ENCODE measurements around the gene RFX4.

The RFX4 gene

DNA sequence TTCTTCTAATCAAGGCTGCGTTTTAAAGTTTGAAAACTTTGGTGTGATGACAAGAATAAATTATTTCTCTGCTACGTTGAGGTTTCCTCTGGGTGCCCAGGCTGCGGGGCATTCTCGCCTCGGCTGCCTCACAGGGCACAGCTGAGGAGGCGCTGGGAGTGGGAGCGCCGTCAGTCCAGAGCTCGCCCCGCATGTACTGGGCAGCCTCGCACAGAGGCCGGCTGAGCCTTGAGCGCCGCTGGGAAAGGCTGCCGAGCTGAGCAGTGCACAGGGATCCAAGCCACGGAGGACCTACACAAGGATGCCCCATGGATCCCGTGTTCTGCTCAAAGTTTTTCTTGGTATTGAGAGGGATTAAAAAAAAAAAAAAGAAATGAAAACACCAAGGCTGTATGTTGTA is 11.6 kb downstream of the RFX4 start:
- TF ChIP-seq, protein P1, sequence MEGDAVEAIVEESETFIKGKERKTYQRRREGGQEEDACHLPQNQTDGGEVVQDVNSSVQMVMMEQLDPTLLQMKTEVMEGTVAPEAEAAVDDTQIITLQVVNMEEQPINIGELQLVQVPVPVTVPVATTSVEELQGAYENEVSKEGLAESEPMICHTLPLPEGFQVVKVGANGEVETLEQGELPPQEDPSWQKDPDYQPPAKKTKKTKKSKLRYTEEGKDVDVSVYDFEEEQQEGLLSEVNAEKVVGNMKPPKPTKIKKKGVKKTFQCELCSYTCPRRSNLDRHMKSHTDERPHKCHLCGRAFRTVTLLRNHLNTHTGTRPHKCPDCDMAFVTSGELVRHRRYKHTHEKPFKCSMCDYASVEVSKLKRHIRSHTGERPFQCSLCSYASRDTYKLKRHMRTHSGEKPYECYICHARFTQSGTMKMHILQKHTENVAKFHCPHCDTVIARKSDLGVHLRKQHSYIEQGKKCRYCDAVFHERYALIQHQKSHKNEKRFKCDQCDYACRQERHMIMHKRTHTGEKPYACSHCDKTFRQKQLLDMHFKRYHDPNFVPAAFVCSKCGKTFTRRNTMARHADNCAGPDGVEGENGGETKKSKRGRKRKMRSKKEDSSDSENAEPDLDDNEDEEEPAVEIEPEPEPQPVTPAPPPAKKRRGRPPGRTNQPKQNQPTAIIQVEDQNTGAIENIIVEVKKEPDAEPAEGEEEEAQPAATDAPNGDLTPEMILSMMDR (IDR thresholded peaks at IDR 0.05; ENCODE audit: insufficient read depth, low read length) = no peak
- TF ChIP-seq GABPA (IDR thresholded peaks at IDR 0.05; ENCODE audit: low read depth) = no peak
- TF ChIP-seq SPI1 (IDR thresholded peaks at IDR 0.05; ENCODE audit: borderline replicate concordance, low read depth) = no peak
- TF ChIP-seq POLR2AphosphoS5 (IDR thresholded peaks at IDR 0.05; ENCODE audit: low read depth) = no peak
- TF ChIP-seq, protein P2, sequence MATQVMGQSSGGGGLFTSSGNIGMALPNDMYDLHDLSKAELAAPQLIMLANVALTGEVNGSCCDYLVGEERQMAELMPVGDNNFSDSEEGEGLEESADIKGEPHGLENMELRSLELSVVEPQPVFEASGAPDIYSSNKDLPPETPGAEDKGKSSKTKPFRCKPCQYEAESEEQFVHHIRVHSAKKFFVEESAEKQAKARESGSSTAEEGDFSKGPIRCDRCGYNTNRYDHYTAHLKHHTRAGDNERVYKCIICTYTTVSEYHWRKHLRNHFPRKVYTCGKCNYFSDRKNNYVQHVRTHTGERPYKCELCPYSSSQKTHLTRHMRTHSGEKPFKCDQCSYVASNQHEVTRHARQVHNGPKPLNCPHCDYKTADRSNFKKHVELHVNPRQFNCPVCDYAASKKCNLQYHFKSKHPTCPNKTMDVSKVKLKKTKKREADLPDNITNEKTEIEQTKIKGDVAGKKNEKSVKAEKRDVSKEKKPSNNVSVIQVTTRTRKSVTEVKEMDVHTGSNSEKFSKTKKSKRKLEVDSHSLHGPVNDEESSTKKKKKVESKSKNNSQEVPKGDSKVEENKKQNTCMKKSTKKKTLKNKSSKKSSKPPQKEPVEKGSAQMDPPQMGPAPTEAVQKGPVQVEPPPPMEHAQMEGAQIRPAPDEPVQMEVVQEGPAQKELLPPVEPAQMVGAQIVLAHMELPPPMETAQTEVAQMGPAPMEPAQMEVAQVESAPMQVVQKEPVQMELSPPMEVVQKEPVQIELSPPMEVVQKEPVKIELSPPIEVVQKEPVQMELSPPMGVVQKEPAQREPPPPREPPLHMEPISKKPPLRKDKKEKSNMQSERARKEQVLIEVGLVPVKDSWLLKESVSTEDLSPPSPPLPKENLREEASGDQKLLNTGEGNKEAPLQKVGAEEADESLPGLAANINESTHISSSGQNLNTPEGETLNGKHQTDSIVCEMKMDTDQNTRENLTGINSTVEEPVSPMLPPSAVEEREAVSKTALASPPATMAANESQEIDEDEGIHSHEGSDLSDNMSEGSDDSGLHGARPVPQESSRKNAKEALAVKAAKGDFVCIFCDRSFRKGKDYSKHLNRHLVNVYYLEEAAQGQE (IDR thresholded peaks at IDR 0.05; ENCODE audit: insufficient replicate concordance, low read depth) = no peak
- no peak for DNase-seq (ENCODE audit: low read depth in 1 of 2, low spot score in 1 of 2)
- no peak overlapping the region for H3K27ac ChIP-seq (replicated peaks)
- peaks cover 34% of the 10 kb centered on the region for H3K27me3 ChIP-seq (ENCODE audit: insufficient read depth, poor library complexity, severe bottlenecking)
- H3K4me3 ChIP-seq (replicated peaks; ENCODE audit: insufficient read depth, low read length) = no peak overlapping the region

GRCh38 chr12:106595268-106595667 is 12.5 kb downstream of the RFX4 start:
- H3K27me3 ChIP-seq (ENCODE audit: insufficient read depth, poor library complexity, severe bottlenecking) = peaks cover 28% of the 10 kb centered on the region
- H3K4me3 ChIP-seq (replicated peaks; ENCODE audit: insufficient read depth, low read length) = no peak overlapping the region
- H3K27ac ChIP-seq (replicated peaks) = no peak overlapping the region
- DNase-seq (ENCODE audit: low read depth in 1 of 2, low spot score in 1 of 2) = no peak
- TF ChIP-seq POLR2AphosphoS5 (IDR thresholded peaks at IDR 0.05; ENCODE audit: low read depth) = no peak
- TF ChIP-seq GABPA (IDR thresholded peaks at IDR 0.05; ENCODE audit: low read depth) = no peak
- TF ChIP-seq, protein P1 (IDR thresholded peaks at IDR 0.05; ENCODE audit: insufficient read depth, low read length) = no peak
- TF ChIP-seq, protein P2 (IDR thresholded peaks at IDR 0.05; ENCODE audit: insufficient replicate concordance, low read depth) = no peak
- TF ChIP-seq SPI1 (IDR thresholded peaks at IDR 0.05; ENCODE audit: borderline replicate concordance, low read depth) = no peak

GRCh38 chr12:106598003-106598402 is 15.2 kb downstream of the RFX4 start:
- no peak for DNase-seq (ENCODE audit: low read depth in 1 of 2, low spot score in 1 of 2)
- Histone ChIP-seq H3K27me3 (ENCODE audit: insufficient read depth, poor library complexity, severe bottlenecking) (peaks cover 18% of the 10 kb centered on the region), H3K27ac (replicated peaks) (no peak overlapping the region), H3K4me3 (replicated peaks; ENCODE audit: insufficient read depth, low read length) (no peak overlapping the region)
- TF ChIP-seq POLR2AphosphoS5 (IDR thresholded peaks at IDR 0.05; ENCODE audit: low read depth) (no peak), GABPA (IDR thresholded peaks at IDR 0.05; ENCODE audit: low read depth) (no peak), SPI1 (IDR thresholded peaks at IDR 0.05; ENCODE audit: borderline replicate concordance, low read depth) (no peak)
- TF ChIP-seq, protein P1 (IDR thresholded peaks at IDR 0.05; ENCODE audit: insufficient read depth, low read length) = no peak

- DNase-seq (ENCODE audit: low read depth in 1 of 2, low spot score in 1 of 2) = no peak
- H3K27ac ChIP-seq (replicated peaks) = no peak overlapping the region
- peaks cover 7% of the 10 kb centered on the region for H3K27me3 ChIP-seq (ENCODE audit: insufficient read depth, poor library complexity, severe bottlenecking)
- H3K4me3 ChIP-seq (replicated peaks; ENCODE audit: insufficient read depth, low read length) = no peak overlapping the region
- TF ChIP-seq SPI1 (IDR thresholded peaks at IDR 0.05; ENCODE audit: borderline replicate concordance, low read depth) (no peak), GABPA (IDR thresholded peaks at IDR 0.05; ENCODE audit: low read depth) (no peak), POLR2AphosphoS5 (IDR thresholded peaks at IDR 0.05; ENCODE audit: low read depth) (no peak)
- TF ChIP-seq, protein P1 (IDR thresholded peaks at IDR 0.05; ENCODE audit: insufficient read depth, low read length) = no peak
- TF ChIP-seq, protein P2 (IDR thresholded peaks at IDR 0.05; ENCODE audit: insufficient replicate concordance, low read depth) = no peak
These were observed 16.5 kb downstream of the RFX4 start for GRCh38 chr12:106599302-106599701.

Data from HL-60 (cell line).